ENCODE data around the gene GNB1. TPM values are rescaled to one million over a fixed set of nuclear protein-coding genes. Genes with fewer than 3 reads are reported as not detected.

GNB1 gene
- total RNA-seq, 1 experiment from 2014 or later = 339 TPM

DNA sequence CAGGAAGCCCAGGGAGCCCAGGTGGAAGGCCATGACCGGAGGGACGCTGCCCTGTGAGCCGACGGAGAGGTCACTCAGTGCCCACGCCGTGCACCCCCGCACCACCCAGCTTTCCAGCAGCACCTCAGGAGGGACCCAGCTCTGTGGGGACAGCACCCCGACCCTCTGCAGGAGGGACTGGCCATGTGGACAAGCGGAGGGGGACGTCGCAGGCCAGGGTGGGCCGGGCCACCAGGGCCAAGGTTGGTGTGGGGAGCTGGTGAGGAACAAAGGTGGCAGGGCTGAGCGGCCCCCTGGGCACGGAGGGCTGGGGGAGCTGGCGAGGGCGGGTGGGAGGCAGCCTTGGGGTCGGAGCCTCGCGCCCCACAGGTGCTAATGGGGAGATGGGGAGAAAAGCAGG is 135.5 kb downstream of the GNB1 start (continued):
- TF ChIP-seq NFATC4 (CRISPR knock-in tag; IDR thresholded peaks at IDR 0.05) (no peak), NR3C1 (CRISPR knock-in tag; conservative IDR thresholded peaks at IDR 0.05; ENCODE audit: low read depth) (no peak), ZBTB43 (CRISPR knock-in tag; IDR thresholded peaks at IDR 0.05) (no peak), CREM (CRISPR knock-in tag; IDR thresholded peaks at IDR 0.05) (no peak), ZNF281 (CRISPR knock-in tag; IDR thresholded peaks at IDR 0.05) (no peak)
- TF ChIP-seq, protein P1, sequence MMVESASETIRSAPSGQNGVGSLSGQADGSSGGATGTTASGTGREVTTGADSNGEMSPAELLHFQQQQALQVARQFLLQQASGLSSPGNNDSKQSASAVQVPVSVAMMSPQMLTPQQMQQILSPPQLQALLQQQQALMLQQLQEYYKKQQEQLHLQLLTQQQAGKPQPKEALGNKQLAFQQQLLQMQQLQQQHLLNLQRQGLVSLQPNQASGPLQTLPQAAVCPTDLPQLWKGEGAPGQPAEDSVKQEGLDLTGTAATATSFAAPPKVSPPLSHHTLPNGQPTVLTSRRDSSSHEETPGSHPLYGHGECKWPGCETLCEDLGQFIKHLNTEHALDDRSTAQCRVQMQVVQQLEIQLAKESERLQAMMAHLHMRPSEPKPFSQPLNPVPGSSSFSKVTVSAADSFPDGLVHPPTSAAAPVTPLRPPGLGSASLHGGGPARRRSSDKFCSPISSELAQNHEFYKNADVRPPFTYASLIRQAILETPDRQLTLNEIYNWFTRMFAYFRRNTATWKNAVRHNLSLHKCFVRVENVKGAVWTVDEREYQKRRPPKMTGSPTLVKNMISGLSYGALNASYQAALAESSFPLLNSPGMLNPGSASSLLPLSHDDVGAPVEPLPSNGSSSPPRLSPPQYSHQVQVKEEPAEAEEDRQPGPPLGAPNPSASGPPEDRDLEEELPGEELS (CRISPR knock-in tag; IDR thresholded peaks at IDR 0.05) = no peak
- TF ChIP-seq, protein P2, sequence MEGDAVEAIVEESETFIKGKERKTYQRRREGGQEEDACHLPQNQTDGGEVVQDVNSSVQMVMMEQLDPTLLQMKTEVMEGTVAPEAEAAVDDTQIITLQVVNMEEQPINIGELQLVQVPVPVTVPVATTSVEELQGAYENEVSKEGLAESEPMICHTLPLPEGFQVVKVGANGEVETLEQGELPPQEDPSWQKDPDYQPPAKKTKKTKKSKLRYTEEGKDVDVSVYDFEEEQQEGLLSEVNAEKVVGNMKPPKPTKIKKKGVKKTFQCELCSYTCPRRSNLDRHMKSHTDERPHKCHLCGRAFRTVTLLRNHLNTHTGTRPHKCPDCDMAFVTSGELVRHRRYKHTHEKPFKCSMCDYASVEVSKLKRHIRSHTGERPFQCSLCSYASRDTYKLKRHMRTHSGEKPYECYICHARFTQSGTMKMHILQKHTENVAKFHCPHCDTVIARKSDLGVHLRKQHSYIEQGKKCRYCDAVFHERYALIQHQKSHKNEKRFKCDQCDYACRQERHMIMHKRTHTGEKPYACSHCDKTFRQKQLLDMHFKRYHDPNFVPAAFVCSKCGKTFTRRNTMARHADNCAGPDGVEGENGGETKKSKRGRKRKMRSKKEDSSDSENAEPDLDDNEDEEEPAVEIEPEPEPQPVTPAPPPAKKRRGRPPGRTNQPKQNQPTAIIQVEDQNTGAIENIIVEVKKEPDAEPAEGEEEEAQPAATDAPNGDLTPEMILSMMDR (IDR thresholded peaks at IDR 0.05) = no peak
- TF ChIP-seq, protein P3, sequence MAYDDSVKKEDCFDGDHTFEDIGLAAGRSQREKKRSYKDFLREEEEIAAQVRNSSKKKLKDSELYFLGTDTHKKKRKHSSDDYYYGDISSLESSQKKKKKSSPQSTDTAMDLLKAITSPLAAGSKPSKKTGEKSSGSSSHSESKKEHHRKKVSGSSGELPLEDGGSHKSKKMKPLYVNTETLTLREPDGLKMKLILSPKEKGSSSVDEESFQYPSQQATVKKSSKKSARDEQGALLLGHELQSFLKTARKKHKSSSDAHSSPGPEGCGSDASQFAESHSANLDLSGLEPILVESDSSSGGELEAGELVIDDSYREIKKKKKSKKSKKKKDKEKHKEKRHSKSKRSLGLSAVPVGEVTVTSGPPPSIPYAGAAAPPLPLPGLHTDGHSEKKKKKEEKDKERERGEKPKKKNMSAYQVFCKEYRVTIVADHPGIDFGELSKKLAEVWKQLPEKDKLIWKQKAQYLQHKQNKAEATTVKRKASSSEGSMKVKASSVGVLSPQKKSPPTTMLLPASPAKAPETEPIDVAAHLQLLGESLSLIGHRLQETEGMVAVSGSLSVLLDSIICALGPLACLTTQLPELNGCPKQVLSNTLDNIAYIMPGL (CRISPR knock-in tag; IDR thresholded peaks at IDR 0.05) = no peak
- TF ChIP-seq, protein P4, sequence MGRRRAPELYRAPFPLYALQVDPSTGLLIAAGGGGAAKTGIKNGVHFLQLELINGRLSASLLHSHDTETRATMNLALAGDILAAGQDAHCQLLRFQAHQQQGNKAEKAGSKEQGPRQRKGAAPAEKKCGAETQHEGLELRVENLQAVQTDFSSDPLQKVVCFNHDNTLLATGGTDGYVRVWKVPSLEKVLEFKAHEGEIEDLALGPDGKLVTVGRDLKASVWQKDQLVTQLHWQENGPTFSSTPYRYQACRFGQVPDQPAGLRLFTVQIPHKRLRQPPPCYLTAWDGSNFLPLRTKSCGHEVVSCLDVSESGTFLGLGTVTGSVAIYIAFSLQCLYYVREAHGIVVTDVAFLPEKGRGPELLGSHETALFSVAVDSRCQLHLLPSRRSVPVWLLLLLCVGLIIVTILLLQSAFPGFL (CRISPR knock-in tag; IDR thresholded peaks at IDR 0.05; ENCODE audit: borderline replicate concordance) = no peak
- TF ChIP-seq, protein P5, sequence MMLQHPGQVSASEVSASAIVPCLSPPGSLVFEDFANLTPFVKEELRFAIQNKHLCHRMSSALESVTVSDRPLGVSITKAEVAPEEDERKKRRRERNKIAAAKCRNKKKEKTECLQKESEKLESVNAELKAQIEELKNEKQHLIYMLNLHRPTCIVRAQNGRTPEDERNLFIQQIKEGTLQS (CRISPR knock-in tag; conservative IDR thresholded peaks at IDR 0.05) = no peak

DNA sequence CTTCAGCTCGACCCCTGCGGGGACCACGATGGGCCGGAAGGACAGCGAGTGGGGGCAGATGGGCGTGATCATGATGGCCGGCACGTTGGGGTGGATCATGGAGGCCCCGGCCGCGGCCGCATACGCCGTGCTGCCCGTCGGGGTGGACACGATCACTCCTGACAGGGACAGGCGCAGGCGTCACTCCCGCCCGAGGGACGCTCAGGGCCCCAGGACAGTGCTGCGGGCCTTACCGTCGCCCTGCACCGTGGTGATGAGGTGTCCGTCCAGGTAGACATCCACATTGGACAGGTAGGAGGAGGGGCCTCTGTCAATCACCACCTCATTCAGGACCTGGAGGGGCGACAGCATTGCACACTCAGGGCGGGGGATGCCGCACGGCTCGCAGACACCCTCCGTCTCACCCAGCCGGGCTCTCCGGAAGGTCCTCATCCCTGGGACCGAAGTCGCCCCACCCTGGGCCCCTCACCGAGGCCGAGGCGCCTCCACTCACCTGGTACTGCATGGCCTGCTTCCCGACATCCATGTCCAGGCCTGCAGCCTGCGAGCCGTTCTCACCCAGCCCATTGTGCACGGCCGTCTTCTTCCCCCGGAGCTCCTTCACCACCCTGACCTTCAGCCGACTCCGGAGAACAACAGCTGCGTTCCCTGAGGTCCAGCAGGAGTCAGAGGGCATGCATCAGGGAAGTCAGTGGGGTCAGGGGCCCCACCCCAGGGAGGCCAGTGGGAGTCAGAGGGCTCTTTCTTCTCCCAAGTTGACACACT is 136.7 kb downstream of the GNB1 start:
- Mint-ChIP-seq H3K9me3 (no peaks in the 10 kb centered on the region), H3K27ac (no peak overlapping the region), H3K4me3 (no peak overlapping the region), H3K36me3 (peaks cover 34% of the 10 kb centered on the region), H3K27me3 (ENCODE audit: low read depth) (no peaks in the 10 kb centered on the region), H3K4me1 (no peaks in the 10 kb centered on the region)
- POLR2A ChIA-PET = no interaction called here
- DNase-seq (ENCODE audit: low spot score) = no peak
- TF ChIP-seq, protein P6, sequence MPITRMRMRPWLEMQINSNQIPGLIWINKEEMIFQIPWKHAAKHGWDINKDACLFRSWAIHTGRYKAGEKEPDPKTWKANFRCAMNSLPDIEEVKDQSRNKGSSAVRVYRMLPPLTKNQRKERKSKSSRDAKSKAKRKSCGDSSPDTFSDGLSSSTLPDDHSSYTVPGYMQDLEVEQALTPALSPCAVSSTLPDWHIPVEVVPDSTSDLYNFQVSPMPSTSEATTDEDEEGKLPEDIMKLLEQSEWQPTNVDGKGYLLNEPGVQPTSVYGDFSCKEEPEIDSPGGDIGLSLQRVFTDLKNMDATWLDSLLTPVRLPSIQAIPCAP (CRISPR knock-in tag; IDR thresholded peaks at IDR 0.05) = no peak
- no peak for TF ChIP-seq ATF1 (CRISPR knock-in tag; IDR thresholded peaks at IDR 0.05)
- TF ChIP-seq FOXK1 (CRISPR knock-in tag; IDR thresholded peaks at IDR 0.05) = no peak
- TF ChIP-seq SMAD4 (CRISPR knock-in tag; IDR thresholded peaks at IDR 0.05) = no peak
- TF ChIP-seq GRHL2 (CRISPR knock-in tag; IDR thresholded peaks at IDR 0.05; ENCODE audit: insufficient replicate concordance, severe bottlenecking) = no peak
- TF ChIP-seq ATF6 (CRISPR knock-in tag; IDR thresholded peaks at IDR 0.05) = no peak
- TF ChIP-seq RELA (CRISPR knock-in tag; IDR thresholded peaks at IDR 0.05; ENCODE audit: borderline replicate concordance) = no peak
- ATAC-seq = no peak
- CTCF ChIA-PET = interaction anchor here (1.5 kb wide), 1 partner anchor 152 kb away, joined by 6 read pairs; no protein-coding TSS in a partner anchor

All from WTC11 (cell line).